A673 (cell line): ENCODE data around the gene MEGF6.

Source experiments
- EZH2 ChIP-seq: fragments of 200-600 bp; sonication (generic); IDR thresholded peaks from 2 replicates; pipeline ENCODE4 v1.6.1; 2017; ENCODE audit warnings: borderline replicate concordance, low read depth, mild to moderate bottlenecking, mixed read lengths, antibody characterized with exemption, low read length; ENCODE audit not compliant: poor library complexity, severe bottlenecking
- TF ChIP-seq, protein P1 (sequence below): fragments of 300-800, 200-600 bp; sonication (generic); conservative IDR thresholded peaks from 2 replicates; pipeline ENCODE4 v1.5.1; 2017; ENCODE audit warnings: low read depth, mild to moderate bottlenecking, antibody characterized with exemption, low read length, moderate library complexity, mixed read lengths

DNA sequence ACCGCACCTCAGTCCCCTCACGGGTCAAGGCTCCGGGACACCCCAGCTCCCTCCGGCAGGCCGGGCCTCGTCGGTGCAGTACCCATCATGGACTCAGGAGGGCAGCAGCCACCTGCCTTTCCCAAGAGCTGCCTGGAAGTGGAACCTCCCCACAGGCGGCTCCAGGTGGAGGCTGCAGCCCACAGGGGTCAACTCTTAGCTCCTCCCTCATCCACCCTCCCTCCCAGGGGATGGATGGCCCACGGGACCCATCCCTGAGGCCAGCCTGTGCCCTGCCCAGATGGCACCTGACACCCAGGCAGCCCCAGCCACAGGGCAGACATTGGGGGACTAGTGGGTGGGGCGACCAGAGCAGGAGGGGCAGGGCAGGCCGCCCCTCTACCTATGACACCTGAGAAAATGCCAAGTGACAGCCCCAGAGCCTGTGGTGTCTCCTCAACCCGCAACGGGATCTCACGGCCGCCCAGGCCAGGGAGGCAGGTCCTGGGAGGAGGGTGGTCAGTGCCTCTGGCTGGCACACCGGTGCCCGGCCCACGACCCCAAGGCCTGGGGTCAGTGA, 158.0 kb downstream of the MEGF6 start:
- TF ChIP-seq, protein P1, sequence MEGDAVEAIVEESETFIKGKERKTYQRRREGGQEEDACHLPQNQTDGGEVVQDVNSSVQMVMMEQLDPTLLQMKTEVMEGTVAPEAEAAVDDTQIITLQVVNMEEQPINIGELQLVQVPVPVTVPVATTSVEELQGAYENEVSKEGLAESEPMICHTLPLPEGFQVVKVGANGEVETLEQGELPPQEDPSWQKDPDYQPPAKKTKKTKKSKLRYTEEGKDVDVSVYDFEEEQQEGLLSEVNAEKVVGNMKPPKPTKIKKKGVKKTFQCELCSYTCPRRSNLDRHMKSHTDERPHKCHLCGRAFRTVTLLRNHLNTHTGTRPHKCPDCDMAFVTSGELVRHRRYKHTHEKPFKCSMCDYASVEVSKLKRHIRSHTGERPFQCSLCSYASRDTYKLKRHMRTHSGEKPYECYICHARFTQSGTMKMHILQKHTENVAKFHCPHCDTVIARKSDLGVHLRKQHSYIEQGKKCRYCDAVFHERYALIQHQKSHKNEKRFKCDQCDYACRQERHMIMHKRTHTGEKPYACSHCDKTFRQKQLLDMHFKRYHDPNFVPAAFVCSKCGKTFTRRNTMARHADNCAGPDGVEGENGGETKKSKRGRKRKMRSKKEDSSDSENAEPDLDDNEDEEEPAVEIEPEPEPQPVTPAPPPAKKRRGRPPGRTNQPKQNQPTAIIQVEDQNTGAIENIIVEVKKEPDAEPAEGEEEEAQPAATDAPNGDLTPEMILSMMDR: peak; percentile 91
- TF ChIP-seq EZH2: no peak
